Keratinocyte (primary cell): ENCODE measurements around the gene PGRMC2. TPM values are rescaled to one million over a fixed set of nuclear protein-coding genes. Genes with fewer than 3 reads are reported as not detected.

ENCODE experiments used
- DNase-seq: peaks from one replicate; pipeline ENCODE4 v3.0.0-alpha.2; 2011; ENCODE audit warnings: low read depth, missing footprints, low spot score
- FAIRE-seq: peaks from 2 replicates; lab custom pipeline; 2011; peaks lifted over from hg19 to GRCh38; lab: Jason Lieb, UNC
- H2AFZ ChIP-seq: 2 replicates; pipeline ENCODE4 v1.6.0; 2012; ENCODE audit warnings: low read length, control low read depth, inconsistent platforms; ENCODE audit not compliant: control insufficient read depth
- H3K27ac ChIP-seq: 2 replicates; pipeline ENCODE4 v1.5.1; 2011; ENCODE audit warnings: low read length; ENCODE audit not compliant: control insufficient read depth, insufficient read depth
- H3K27me3 ChIP-seq: 3 replicates; pipeline ENCODE4 v1.6.0; 2011; ENCODE audit warnings: low read length; ENCODE audit not compliant: control insufficient read depth, insufficient read depth; ENCODE audit errors: extremely low read depth
- H3K36me3 ChIP-seq, 2 experiments: 2 replicates in 1 of 2; 3 replicates in 1 of 2; pipeline ENCODE4 v1.5.1; 2011; ENCODE audit warnings: low read length in 2 of 2, mild to moderate bottlenecking in 1 of 2; ENCODE audit not compliant: control insufficient read depth in 2 of 2, insufficient read depth in 2 of 2; ENCODE audit errors: extremely low read depth in 1 of 2
- H3K4me1 ChIP-seq: 3 replicates; pipeline ENCODE4 v1.5.1; 2011; ENCODE audit warnings: low read length; ENCODE audit not compliant: control insufficient read depth, insufficient read depth; ENCODE audit errors: extremely low read depth
- H3K4me2 ChIP-seq: 3 replicates; pipeline ENCODE4 v1.6.0; 2011; ENCODE audit warnings: low read depth, low read length; ENCODE audit not compliant: control insufficient read depth, insufficient read depth; ENCODE audit errors: extremely low read depth
- H3K4me3 ChIP-seq, 3 experiments: fragments of 200-600 bp in 1 of 3; sonication (generic) in 1 of 3; 2 replicates in 2 of 3; 3 replicates in 1 of 3; pipeline ENCODE4 v1.5.1; 2011 to 2016; ENCODE audit warnings: low read length in 3 of 3, mild to moderate bottlenecking in 3 of 3, control low read depth in 2 of 3, inconsistent platforms in 1 of 3, low read depth in 1 of 3, mixed read lengths in 1 of 3, mixed run types in 1 of 3, moderate library complexity in 1 of 3; ENCODE audit not compliant: control insufficient read depth in 2 of 3, insufficient read depth in 2 of 3; ENCODE audit errors: extremely low read depth in 1 of 3
- H3K79me2 ChIP-seq: 2 replicates; pipeline ENCODE4 v1.6.0; 2012; ENCODE audit warnings: low read length; ENCODE audit not compliant: control insufficient read depth, insufficient read depth
- H3K9ac ChIP-seq: 3 replicates; pipeline ENCODE4 v1.6.0; 2011; ENCODE audit warnings: low read length; ENCODE audit not compliant: control insufficient read depth, insufficient read depth; ENCODE audit errors: extremely low read depth
- H3K9me1 ChIP-seq: 3 replicates; pipeline ENCODE4 v1.6.0; 2011; ENCODE audit warnings: low read length; ENCODE audit not compliant: control insufficient read depth, insufficient read depth; ENCODE audit errors: extremely low read depth
- H3K9me3 ChIP-seq: 2 replicates; pipeline ENCODE4 v1.5.1; 2012; ENCODE audit warnings: low read depth, low read length; ENCODE audit not compliant: control insufficient read depth
- H4K20me1 ChIP-seq: 3 replicates; pipeline ENCODE4 v1.6.0; 2011; ENCODE audit warnings: low read length; ENCODE audit not compliant: control insufficient read depth, insufficient read depth; ENCODE audit errors: extremely low read depth
- EZH2 ChIP-seq: IDR thresholded peaks from one replicate; pipeline ENCODE4 v1.6.1; 2012; ENCODE audit warnings: inconsistent platforms, mild to moderate bottlenecking, low read length, moderate library complexity
- dilution Hi-C: fragments of 300-500 bp; cut with MboI; formaldehyde crosslinking; loops from one replicate; pipeline ENCODE4 v1.7.0; 2020; ENCODE audit warnings: low sequenced_read_pairs; ENCODE audit not compliant: extremely low pct_ligation_motif_present
- polyA plus RNA-seq, 5 experiments: library from polyadenylated mRNA; depleted of rRNA in 3 of 5; stranded (reverse) in 3 of 5; stranded (forward) in 1 of 5; unstranded in 1 of 5; fragments of >200 nt; gene quantifications; 1 replicate in 1 of 5; 2 replicates in 3 of 5; 3 replicates in 1 of 5; pipeline versions ENCODE4 v1.2.1 to v1.2.3, GENCODE V29; 2011 to 2012; ENCODE audit warnings: missing spikeins in 2 of 5, low read depth in 1 of 5, low replicate concordance in 1 of 5
- TF ChIP-seq, protein P1 (sequence below), 3 experiments: IDR thresholded peaks in 1 of 3; conservative IDR thresholded peaks in 1 of 3; optimal IDR thresholded peaks in 1 of 3; 2 replicates in 2 of 3; 3 replicates in 1 of 3; pipeline versions ENCODE3 to v1.5.1; 2011; ENCODE audit warnings: low read length in 3 of 3, mild to moderate bottlenecking in 3 of 3, moderate library complexity in 2 of 3, control low read depth in 1 of 3, inconsistent platforms in 1 of 3; ENCODE audit not compliant: insufficient read depth in 2 of 3; ENCODE audit errors: extremely low read depth in 1 of 3

Gene PGRMC2
- polyA plus RNA-seq, 1 donor (not counting 4 experiments of a cell fraction or from before 2014, with no cell fraction given) = 26.7 TPM

DNA sequence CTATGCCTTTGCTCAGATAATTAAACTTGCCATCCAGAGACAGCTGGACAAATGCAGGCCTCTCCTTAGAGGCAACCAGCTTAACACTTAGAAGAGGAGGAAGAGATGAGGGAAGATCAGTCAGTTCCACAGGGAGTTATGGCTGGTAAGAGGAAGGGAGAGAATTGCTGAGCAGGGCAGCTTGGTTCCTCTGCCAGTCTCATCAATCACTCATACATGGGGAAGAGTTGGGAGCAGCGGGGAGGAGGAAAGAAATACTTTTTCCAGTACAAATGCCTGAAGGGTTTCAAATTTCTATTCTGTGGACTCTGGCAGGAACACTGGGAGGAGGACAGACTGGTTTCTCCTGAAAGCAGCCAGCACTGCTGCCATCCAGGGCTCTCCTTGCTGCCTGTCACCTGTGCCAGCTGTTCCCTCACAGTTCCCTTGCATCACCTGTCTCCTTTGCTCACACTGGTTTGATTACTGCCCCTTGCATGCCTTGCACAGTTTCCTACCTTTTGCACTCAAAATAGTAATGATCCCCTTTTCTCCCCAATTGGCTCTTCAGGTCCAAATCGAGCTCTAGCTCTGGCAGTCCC is 59.5 kb downstream of the PGRMC2 start:
- H3K27me3 ChIP-seq = no peaks in the 10 kb centered on the region
- no peak overlapping the region for H3K4me3 ChIP-seq
- H4K20me1 ChIP-seq = no peaks in the 10 kb centered on the region
- H3K4me1 ChIP-seq = no peaks in the 10 kb centered on the region
- H3K9me3 ChIP-seq = no peaks in the 10 kb centered on the region
- no peak overlapping the region for H2AFZ ChIP-seq
- H3K9me1 ChIP-seq = no peaks in the 10 kb centered on the region
- dilution Hi-C loops = no loop called here
- DNase-seq (no peak), FAIRE-seq (peak; percentile 23)
- no peak for TF ChIP-seq EZH2
- TF ChIP-seq, protein P1, sequence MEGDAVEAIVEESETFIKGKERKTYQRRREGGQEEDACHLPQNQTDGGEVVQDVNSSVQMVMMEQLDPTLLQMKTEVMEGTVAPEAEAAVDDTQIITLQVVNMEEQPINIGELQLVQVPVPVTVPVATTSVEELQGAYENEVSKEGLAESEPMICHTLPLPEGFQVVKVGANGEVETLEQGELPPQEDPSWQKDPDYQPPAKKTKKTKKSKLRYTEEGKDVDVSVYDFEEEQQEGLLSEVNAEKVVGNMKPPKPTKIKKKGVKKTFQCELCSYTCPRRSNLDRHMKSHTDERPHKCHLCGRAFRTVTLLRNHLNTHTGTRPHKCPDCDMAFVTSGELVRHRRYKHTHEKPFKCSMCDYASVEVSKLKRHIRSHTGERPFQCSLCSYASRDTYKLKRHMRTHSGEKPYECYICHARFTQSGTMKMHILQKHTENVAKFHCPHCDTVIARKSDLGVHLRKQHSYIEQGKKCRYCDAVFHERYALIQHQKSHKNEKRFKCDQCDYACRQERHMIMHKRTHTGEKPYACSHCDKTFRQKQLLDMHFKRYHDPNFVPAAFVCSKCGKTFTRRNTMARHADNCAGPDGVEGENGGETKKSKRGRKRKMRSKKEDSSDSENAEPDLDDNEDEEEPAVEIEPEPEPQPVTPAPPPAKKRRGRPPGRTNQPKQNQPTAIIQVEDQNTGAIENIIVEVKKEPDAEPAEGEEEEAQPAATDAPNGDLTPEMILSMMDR (optimal IDR thresholded peaks at IDR 0.05 in 1 of 3, IDR thresholded peaks at IDR 0.05 in 1 of 3, conservative IDR thresholded peaks at IDR 0.05 in 1 of 3; ENCODE audit: extremely low read depth in 1 of 3, insufficient read depth in 2 of 3, low read length in 3 of 3) = no peak
- H3K27ac ChIP-seq = no peak overlapping the region
- no peaks in the 10 kb centered on the region for H3K79me2 ChIP-seq
- H3K9ac ChIP-seq = no peak overlapping the region
- no peak overlapping the region for H3K4me2 ChIP-seq
- no peaks in the 10 kb centered on the region for H3K36me3 ChIP-seq

DNA sequence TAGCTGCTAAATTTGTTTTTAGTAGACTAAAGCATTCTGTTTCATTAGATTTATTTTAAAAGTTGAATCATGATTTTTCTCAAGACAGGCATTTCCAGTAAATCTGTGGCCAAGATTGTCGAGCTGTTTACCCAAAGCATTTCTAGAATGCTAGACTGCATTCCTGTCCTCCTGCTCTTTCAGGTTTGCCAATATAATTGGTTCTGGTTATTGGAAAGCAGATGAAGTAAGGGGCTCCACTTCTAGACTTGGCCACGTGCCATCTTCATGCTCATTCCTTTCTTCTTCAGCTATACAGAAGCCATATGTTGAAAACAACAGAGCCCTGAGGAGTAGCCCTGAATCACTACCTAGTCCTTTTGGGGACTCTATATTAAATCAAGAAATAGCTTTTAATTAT is 62.5 kb downstream of the PGRMC2 start:
- Histone ChIP-seq H3K4me1 (peaks cover 9% of the 10 kb centered on the region), H3K9me3 (no peaks in the 10 kb centered on the region), H3K4me3 (no peak overlapping the region), H3K36me3 (no peaks in the 10 kb centered on the region), H3K27me3 (no peaks in the 10 kb centered on the region), H3K9ac (no peak overlapping the region), H4K20me1 (no peaks in the 10 kb centered on the region), H3K4me2 (no peak overlapping the region), H3K79me2 (no peaks in the 10 kb centered on the region), H2AFZ (no peak overlapping the region), H3K9me1 (no peaks in the 10 kb centered on the region), H3K27ac (no peak overlapping the region)
- no peak for TF ChIP-seq EZH2
- TF ChIP-seq, protein P1 (optimal IDR thresholded peaks at IDR 0.05 in 1 of 3, IDR thresholded peaks at IDR 0.05 in 1 of 3, conservative IDR thresholded peaks at IDR 0.05 in 1 of 3; ENCODE audit: extremely low read depth in 1 of 3, insufficient read depth in 2 of 3, low read length in 3 of 3) = no peak
- dilution Hi-C loops = no loop called here
- DNase-seq (no peak), FAIRE-seq (no peak)
